ENCODE results near the gene CAT. TPM values are rescaled to one million over a fixed set of nuclear protein-coding genes. Genes with fewer than 3 reads are reported as not detected.

The CAT gene
- total and polyA plus RNA-seq, 3 donors from 2014 or later = 30.2 to 38.2 (median 30.3) TPM

GRCh38 chr11:34459507-34460162 is 20.9 kb downstream of the CAT start:
- TF ChIP-seq, protein P1, sequence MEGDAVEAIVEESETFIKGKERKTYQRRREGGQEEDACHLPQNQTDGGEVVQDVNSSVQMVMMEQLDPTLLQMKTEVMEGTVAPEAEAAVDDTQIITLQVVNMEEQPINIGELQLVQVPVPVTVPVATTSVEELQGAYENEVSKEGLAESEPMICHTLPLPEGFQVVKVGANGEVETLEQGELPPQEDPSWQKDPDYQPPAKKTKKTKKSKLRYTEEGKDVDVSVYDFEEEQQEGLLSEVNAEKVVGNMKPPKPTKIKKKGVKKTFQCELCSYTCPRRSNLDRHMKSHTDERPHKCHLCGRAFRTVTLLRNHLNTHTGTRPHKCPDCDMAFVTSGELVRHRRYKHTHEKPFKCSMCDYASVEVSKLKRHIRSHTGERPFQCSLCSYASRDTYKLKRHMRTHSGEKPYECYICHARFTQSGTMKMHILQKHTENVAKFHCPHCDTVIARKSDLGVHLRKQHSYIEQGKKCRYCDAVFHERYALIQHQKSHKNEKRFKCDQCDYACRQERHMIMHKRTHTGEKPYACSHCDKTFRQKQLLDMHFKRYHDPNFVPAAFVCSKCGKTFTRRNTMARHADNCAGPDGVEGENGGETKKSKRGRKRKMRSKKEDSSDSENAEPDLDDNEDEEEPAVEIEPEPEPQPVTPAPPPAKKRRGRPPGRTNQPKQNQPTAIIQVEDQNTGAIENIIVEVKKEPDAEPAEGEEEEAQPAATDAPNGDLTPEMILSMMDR (IDR thresholded peaks at IDR 0.05) = no peak
- TF ChIP-seq POLR2A (IDR thresholded peaks at IDR 0.05) = no peak
- H3K4me1 ChIP-seq = no peaks in the 10 kb centered on the region
- H3K27ac ChIP-seq = no peak overlapping the region
- intact Hi-C loops (cut with DNase I; ENCODE audit: low total_unique reads) = no loop called here
- 95 to 100% methylated on average over 3 of the region's 3 CpGs for WGBS, 2 donors
- DNase-seq = no peak
- H3K4me3 ChIP-seq = no peak overlapping the region
- no peaks in the 10 kb centered on the region for H3K9me3 ChIP-seq
- no peaks in the 10 kb centered on the region for H3K27me3 ChIP-seq
- H3K36me3 ChIP-seq (ENCODE audit: low read depth, missing control alignments) = no peaks in the 10 kb centered on the region

- Histone ChIP-seq H3K4me3 (no peak overlapping the region), H3K9me3 (no peaks in the 10 kb centered on the region), H3K27me3 (no peaks in the 10 kb centered on the region), H3K36me3 (ENCODE audit: low read depth, missing control alignments) (no peaks in the 10 kb centered on the region), H3K4me1 (no peaks in the 10 kb centered on the region), H3K27ac (no peak overlapping the region)
- TF ChIP-seq, protein P1 (IDR thresholded peaks at IDR 0.05) = no peak
- no peak for TF ChIP-seq POLR2A (IDR thresholded peaks at IDR 0.05)
- no peak for DNase-seq
- 74 to 79% methylated on average over 4 of the region's 4 CpGs for WGBS, 2 donors
- intact Hi-C loops (cut with DNase I; ENCODE audit: low total_unique reads) = no loop called here
Observed at GRCh38 chr11:34460278-34460677, 21.5 kb downstream of the CAT start.

GRCh38 chr11:34461215-34461614 is 22.5 kb downstream of the CAT start:
- no peak overlapping the region for H3K4me3 ChIP-seq
- no peak overlapping the region for H3K27ac ChIP-seq
- intact Hi-C loops (cut with DNase I; ENCODE audit: low total_unique reads) = no loop called here
- WGBS, 2 donors = 92% methylated on average over 14 of the region's 14 CpGs
- H3K9me3 ChIP-seq = no peaks in the 10 kb centered on the region
- H3K27me3 ChIP-seq = no peaks in the 10 kb centered on the region
- TF ChIP-seq, protein P1 (IDR thresholded peaks at IDR 0.05) = no peak
- TF ChIP-seq POLR2A (IDR thresholded peaks at IDR 0.05) = no peak
- no peaks in the 10 kb centered on the region for H3K36me3 ChIP-seq (ENCODE audit: low read depth, missing control alignments)
- no peaks in the 10 kb centered on the region for H3K4me1 ChIP-seq
- DNase-seq = no peak

DNA sequence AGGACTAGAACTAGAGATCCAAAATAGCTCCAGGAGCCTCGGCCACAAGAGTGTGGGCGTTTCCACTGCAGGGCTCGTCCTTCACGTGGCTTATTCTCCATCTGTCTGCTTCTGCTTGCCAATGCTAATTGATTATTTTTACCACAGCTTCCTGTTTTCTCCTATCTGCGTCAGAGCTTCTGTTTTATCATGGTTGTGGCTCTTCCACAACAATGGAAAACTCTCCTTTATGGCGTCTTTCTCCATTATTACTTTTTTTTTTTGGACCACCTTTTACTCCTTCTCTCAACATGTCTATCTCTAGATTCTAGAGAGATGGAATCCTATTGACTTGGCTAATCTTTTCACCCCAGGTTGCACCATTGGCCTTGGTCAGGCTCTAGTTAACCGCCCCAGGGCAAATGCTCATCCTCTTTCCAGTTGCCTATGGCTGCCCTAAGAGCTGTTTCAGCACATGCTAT is 25.9 kb downstream of the CAT start:
- Histone ChIP-seq H3K27ac (no peak overlapping the region), H3K4me3 (no peak overlapping the region), H3K36me3 (ENCODE audit: low read depth, missing control alignments) (no peaks in the 10 kb centered on the region), H3K9me3 (no peaks in the 10 kb centered on the region), H3K4me1 (no peaks in the 10 kb centered on the region), H3K27me3 (no peaks in the 10 kb centered on the region)
- no peak for DNase-seq
- intact Hi-C loops (cut with DNase I; ENCODE audit: low total_unique reads) = no loop called here
- WGBS, 2 donors = 65 to 76% methylated on average over 7 of the region's 7 CpGs
- TF ChIP-seq, protein P1 (IDR thresholded peaks at IDR 0.05) = no peak
- no peak for TF ChIP-seq POLR2A (IDR thresholded peaks at IDR 0.05)

Data from testis (tissue), 3 donors.